HG03039 (cell line): ENCODE data around the gene FBXO11.

ENCODE experiments used
- ATAC-seq: cut with Tn5 transposase; IDR thresholded peaks from one replicate; pipeline ENCODE4 v1.9.1; 2021; ENCODE audit warnings: mild to moderate bottlenecking, moderate library complexity; ENCODE audit not compliant: unreplicated experiment

The FBXO11 gene

GRCh38 chr2:47741637-47742036, 164.7 kb downstream of the FBXO11 start:
- no peak for ATAC-seq

- no peak for ATAC-seq
Observed at GRCh38 chr2:47741101-47741500, 165.2 kb downstream of the FBXO11 start.
